KOPT-K1 (cell line): ENCODE data around the gene PDE4D.

Source experiments
- H3K27ac ChIP-seq: fragments of 200-600 bp; sonication (generic); 2 replicates; pipeline ENCODE4 v1.5.1; 2016; ENCODE audit warnings: antibody characterized with exemption, mild to moderate bottlenecking, low read depth, low read length; ENCODE audit not compliant: poor library complexity, severe bottlenecking
- H3K36me3 ChIP-seq: fragments of 200-600 bp; sonication (generic); 2 replicates; pipeline ENCODE4 v1.5.1; 2017; ENCODE audit warnings: antibody characterized with exemption, mild to moderate bottlenecking, low read length, moderate library complexity; ENCODE audit not compliant: insufficient read depth
- H3K9me3 ChIP-seq: fragments of 200-600 bp; sonication (generic); 2 replicates; pipeline ENCODE4 v1.5.1; 2017; ENCODE audit warnings: antibody characterized with exemption, low read length, mild to moderate bottlenecking; ENCODE audit not compliant: insufficient read depth, poor library complexity, severe bottlenecking

The PDE4D gene

GRCh38 chr5:59893429-59894227 is at the start of gene PDE4D:
PDE4D (minus strand) TSS chr5:59893726.
- Histone ChIP-seq H3K27ac (no peak within 1 kb of the TSS), H3K36me3 (no peaks in the 10 kb centered on the region), H3K9me3 (no peaks in the 10 kb centered on the region)

DNA sequence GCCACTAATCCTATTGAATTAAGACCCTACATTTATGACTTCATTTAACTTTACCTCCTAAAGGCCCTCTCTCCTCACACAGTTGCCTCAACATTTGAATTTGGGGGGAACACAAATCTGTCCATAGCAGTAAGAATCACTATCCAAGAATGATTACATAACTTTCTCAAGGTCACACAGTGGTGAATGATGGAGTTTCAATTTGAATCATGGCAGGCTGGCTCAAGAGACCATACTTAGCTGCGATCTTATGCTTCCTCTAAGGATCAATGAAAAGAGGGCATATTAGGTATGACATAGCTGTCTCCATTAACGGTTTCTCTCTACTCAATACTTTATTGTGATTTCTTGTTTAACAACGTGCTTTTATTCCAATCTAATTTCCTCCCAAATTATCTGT is 44.1 kb upstream of the PDE4D start:
- Histone ChIP-seq H3K9me3 (no peaks in the 10 kb centered on the region), H3K27ac (no peak overlapping the region), H3K36me3 (no peaks in the 10 kb centered on the region)

- Histone ChIP-seq H3K27ac (no peak overlapping the region), H3K36me3 (no peaks in the 10 kb centered on the region), H3K9me3 (no peaks in the 10 kb centered on the region)
Observed at GRCh38 chr5:59923465-59923864, 29.9 kb upstream of the PDE4D start.

DNA sequence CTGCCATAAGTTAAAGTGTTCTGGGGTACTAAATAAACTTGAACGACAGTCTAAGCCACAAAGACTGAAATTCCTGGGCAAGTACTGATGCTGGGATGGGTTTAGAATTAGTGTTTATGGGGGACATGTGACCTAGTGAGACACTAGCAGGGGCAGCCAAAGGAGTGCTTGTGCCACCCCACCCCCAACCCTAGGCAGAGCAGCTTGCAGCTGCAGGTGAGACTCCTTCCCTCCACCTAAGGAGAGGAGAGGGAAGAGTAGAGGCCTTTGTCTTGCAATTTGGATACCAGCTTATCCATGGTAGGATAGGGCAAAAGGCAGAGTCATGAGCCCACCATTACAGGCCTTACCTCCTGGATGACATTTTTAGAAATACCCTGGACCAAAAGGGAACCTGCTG is 28.7 kb upstream of the PDE4D start:
- no peak overlapping the region for H3K27ac ChIP-seq

GRCh38 chr5:59921816-59922215 is 28.3 kb upstream of the PDE4D start:
- Histone ChIP-seq H3K9me3 (no peaks in the 10 kb centered on the region), H3K36me3 (no peaks in the 10 kb centered on the region), H3K27ac (no peak overlapping the region)

More for the DNA sequence above, 28.7 kb upstream of the PDE4D start:
- Histone ChIP-seq H3K9me3 (no peaks in the 10 kb centered on the region), H3K36me3 (no peaks in the 10 kb centered on the region)

DNA sequence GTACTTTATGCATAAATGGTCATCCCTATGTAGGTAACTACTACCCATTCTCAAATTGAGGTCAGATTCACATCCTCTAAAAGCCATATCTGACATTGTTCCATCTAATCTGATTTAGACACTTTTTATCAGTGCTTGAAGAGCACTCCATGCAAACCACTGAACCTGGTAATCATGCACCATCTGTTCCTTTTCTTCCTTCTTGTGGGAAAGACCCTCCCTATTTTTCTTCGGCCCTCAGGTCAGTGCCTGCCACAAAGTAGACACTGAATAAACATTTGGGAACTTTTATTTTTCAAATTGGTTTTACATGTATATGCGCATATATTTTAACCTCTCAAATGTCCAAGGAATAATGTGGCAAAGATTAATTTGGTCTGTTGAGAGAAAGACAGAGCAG is 26.0 kb upstream of the PDE4D start:
- Histone ChIP-seq H3K9me3 (no peaks in the 10 kb centered on the region), H3K36me3 (no peaks in the 10 kb centered on the region), H3K27ac (no peak overlapping the region)

DNA sequence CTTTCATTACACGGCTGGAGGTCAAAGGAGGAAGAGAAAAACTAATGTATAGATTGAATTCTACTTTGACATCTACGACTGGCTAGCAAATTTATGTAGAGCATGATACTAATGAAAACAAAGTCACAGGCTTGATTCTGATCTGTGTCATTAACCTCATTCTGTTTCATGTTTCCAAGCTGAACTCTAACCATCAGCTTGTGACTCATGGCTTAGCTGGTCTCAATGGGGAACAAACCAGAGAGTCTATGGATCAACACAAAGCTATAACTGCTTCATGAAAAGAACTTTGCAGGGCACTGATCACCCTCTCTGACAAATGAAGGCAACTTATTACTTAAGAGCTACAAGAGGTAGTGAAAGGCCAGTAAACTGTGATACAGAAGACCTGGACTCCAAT is 23.6 kb upstream of the PDE4D start:
- no peaks in the 10 kb centered on the region for H3K36me3 ChIP-seq
- H3K9me3 ChIP-seq: no peaks in the 10 kb centered on the region
- no peak overlapping the region for H3K27ac ChIP-seq

DNA sequence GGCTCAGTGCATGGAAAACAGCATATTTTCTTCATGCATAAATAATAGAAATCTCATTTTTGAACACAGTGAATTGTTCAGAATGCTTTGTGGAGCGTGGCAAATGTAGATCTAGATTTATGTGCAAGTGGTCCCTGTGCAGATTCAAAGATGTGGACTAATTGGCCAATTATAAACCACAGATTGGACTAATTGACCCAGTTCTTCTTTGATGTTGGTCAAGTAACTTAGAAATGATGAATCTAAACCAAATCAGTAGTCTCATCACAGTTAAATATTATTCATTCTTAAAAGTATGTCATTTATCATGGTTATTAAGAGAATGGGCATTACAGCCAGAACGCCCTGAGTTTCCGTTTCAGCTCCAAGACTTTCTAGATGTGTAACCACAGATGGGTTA is 11.7 kb upstream of the PDE4D start:
- Histone ChIP-seq H3K27ac (no peak overlapping the region), H3K36me3 (no peaks in the 10 kb centered on the region), H3K9me3 (no peaks in the 10 kb centered on the region)

DNA sequence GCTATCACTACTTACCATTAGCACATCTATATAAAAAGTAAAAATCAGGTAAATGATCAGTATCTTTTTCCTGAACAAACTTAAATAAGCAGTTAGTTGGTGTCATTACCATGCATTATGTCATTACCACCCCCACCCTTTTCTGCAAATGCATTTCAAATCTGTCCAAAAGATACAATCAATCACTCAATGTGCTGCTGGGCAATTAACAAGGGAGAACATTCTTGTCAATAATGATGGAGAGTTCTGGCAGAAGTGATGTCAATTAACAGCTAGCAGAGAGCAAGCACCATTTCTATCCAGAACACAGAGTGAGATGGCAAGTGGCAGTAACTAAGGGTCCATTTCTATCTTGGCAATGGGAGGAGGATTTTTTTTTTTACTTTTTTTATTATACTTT is 3.5 kb upstream of the PDE4D start:
- no peak overlapping the region for H3K27ac ChIP-seq
- H3K9me3 ChIP-seq: no peaks in the 10 kb centered on the region
- no peaks in the 10 kb centered on the region for H3K36me3 ChIP-seq

- Histone ChIP-seq H3K9me3 (no peaks in the 10 kb centered on the region), H3K36me3 (no peaks in the 10 kb centered on the region), H3K27ac (no peak overlapping the region)
Observed at GRCh38 chr5:59891962-59892643, 1.4 kb downstream of the PDE4D start.

GRCh38 chr5:59887274-59887673 is 6.3 kb downstream of the PDE4D start:
- Histone ChIP-seq H3K36me3 (no peaks in the 10 kb centered on the region), H3K27ac (no peak overlapping the region), H3K9me3 (no peaks in the 10 kb centered on the region)

- H3K36me3 ChIP-seq: no peaks in the 10 kb centered on the region
- H3K9me3 ChIP-seq: no peaks in the 10 kb centered on the region
- H3K27ac ChIP-seq: no peak overlapping the region
Observed at GRCh38 chr5:59874675-59875074, 18.9 kb downstream of the PDE4D start.

- Histone ChIP-seq H3K27ac (no peak overlapping the region), H3K9me3 (no peaks in the 10 kb centered on the region), H3K36me3 (no peaks in the 10 kb centered on the region)
Observed at GRCh38 chr5:59873113-59873512, 20.4 kb downstream of the PDE4D start.

DNA sequence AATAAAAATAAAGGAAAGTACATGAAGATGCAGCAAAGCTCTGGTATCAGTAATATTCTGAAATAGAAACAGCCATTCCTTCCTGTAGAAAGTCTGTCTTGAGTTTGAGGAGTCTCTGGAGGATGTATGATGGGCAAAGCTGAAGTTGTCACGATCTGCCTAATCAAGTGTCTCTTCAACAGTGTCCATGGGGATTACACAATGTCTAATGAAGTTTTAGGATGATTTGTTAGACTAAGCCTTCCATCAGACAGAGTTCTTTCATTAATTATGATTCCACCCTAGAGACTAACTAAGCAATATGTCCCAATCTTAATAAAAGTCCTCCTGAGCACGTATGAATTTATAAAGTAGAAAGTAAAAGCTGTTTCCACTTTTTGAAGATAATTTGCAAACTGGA is 26.9 kb downstream of the PDE4D start:
- Histone ChIP-seq H3K27ac (no peak overlapping the region), H3K36me3 (no peaks in the 10 kb centered on the region), H3K9me3 (no peaks in the 10 kb centered on the region)

DNA sequence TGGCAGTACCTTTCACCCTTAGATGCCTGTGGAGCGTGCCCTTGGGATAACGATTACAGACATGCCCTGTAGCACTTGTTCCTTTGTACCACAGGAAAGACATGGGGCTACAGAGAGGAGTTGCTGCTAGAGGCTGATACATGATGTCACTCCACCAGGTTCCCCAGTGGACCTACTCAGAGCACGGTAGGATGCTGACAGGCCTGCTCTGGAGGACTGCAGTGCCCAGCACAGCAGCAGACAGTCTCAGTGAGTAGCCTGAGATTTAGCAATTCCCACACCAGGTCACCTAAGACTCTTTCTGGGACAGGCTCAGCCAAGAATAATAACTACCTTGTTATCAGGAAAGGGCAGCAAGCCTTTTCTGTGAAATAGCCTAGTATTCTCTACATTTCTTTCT is 28.8 kb downstream of the PDE4D start:
- Histone ChIP-seq H3K9me3 (no peaks in the 10 kb centered on the region), H3K36me3 (no peaks in the 10 kb centered on the region), H3K27ac (no peak overlapping the region)

- H3K36me3 ChIP-seq: no peaks in the 10 kb centered on the region
Observed at GRCh38 chr5:59863777-59864176, 29.7 kb downstream of the PDE4D start.

More at GRCh38 chr5:59863777-59864176, 29.7 kb downstream of the PDE4D start:
- no peaks in the 10 kb centered on the region for H3K9me3 ChIP-seq
- no peak overlapping the region for H3K27ac ChIP-seq
